Endothelial cell (in vitro differentiated cells): Measurements from ENCODE around the gene CHRM4. TPM values are rescaled to one million over a fixed set of nuclear protein-coding genes. Genes with fewer than 3 reads are reported as not detected.

Source experiments
- DNase-seq: peaks from one replicate; pipeline ENCODE4 v3.0.0; 2021; ENCODE audit warnings: low spot score
- H3K27ac Mint-ChIP-seq: one replicate; pipeline ENCODE4 v1.8.0; 2021; ENCODE audit warnings: mixed read lengths, inconsistent platforms; ENCODE audit not compliant: unreplicated experiment
- H3K27me3 Mint-ChIP-seq: one replicate; pipeline ENCODE4 v1.8.0; 2021; ENCODE audit warnings: mild to moderate bottlenecking, moderate library complexity, mixed read lengths, inconsistent platforms; ENCODE audit not compliant: unreplicated experiment
- H3K36me3 Mint-ChIP-seq: one replicate; pipeline ENCODE4 v1.8.0; 2021; ENCODE audit warnings: mild to moderate bottlenecking, low read depth, mixed read lengths, inconsistent platforms; ENCODE audit not compliant: unreplicated experiment
- H3K4me1 Mint-ChIP-seq: one replicate; pipeline ENCODE4 v1.8.0; 2021; ENCODE audit warnings: mild to moderate bottlenecking, mixed read lengths, inconsistent platforms; ENCODE audit not compliant: unreplicated experiment
- H3K4me3 Mint-ChIP-seq: one replicate; pipeline ENCODE4 v1.8.0; 2021; ENCODE audit warnings: mild to moderate bottlenecking, mixed read lengths, inconsistent platforms; ENCODE audit not compliant: unreplicated experiment
- H3K9me3 Mint-ChIP-seq: one replicate; pipeline ENCODE4 v1.8.0; 2021; ENCODE audit warnings: mixed read lengths, inconsistent platforms; ENCODE audit not compliant: unreplicated experiment
- total RNA-seq: library from RNA; stranded (reverse); fragmentation: NEBNext Ultra II Directional; extraction: Animal tissue kit (Norgen Biotek cat#: 25700); gene quantifications from one replicate; pipeline ENCODE4 v1.2.1, GENCODE V29; 2021; ENCODE audit not compliant: unreplicated experiment
- TF ChIP-seq, protein P1 (sequence below): fragments of 200-600 bp; sonication (generic); IDR thresholded peaks from one replicate; pipeline ENCODE4 v1.5.0; 2021; ENCODE audit warnings: antibody characterized with exemption; ENCODE audit not compliant: unreplicated experiment

CHRM4 gene
- total RNA-seq, 1 donor from 2014 or later, result not detected

GRCh38 chr11:46431211-46431610 lies 39.6 kb upstream of the CHRM4 start:
- TF ChIP-seq, protein P1, sequence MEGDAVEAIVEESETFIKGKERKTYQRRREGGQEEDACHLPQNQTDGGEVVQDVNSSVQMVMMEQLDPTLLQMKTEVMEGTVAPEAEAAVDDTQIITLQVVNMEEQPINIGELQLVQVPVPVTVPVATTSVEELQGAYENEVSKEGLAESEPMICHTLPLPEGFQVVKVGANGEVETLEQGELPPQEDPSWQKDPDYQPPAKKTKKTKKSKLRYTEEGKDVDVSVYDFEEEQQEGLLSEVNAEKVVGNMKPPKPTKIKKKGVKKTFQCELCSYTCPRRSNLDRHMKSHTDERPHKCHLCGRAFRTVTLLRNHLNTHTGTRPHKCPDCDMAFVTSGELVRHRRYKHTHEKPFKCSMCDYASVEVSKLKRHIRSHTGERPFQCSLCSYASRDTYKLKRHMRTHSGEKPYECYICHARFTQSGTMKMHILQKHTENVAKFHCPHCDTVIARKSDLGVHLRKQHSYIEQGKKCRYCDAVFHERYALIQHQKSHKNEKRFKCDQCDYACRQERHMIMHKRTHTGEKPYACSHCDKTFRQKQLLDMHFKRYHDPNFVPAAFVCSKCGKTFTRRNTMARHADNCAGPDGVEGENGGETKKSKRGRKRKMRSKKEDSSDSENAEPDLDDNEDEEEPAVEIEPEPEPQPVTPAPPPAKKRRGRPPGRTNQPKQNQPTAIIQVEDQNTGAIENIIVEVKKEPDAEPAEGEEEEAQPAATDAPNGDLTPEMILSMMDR, result no peak
- no peaks in the 10 kb centered on the region for H3K9me3 Mint-ChIP-seq
- peaks cover 7% of the 10 kb centered on the region for H3K4me1 Mint-ChIP-seq
- H3K4me3 Mint-ChIP-seq, result no peak overlapping the region
- peaks cover 1% of the 10 kb centered on the region for H3K27me3 Mint-ChIP-seq
- H3K27ac Mint-ChIP-seq, result no peak overlapping the region
- no peak for DNase-seq
- peaks cover 26% of the 10 kb centered on the region for H3K36me3 Mint-ChIP-seq

GRCh38 chr11:46429717-46430116 lies 38.1 kb upstream of the CHRM4 start:
- TF ChIP-seq, protein P1, result no peak

GRCh38 chr11:46427364-46427763 lies 35.8 kb upstream of the CHRM4 start:
- DNase-seq, result no peak
- no peaks in the 10 kb centered on the region for H3K4me1 Mint-ChIP-seq
- H3K27me3 Mint-ChIP-seq, result peaks cover 3% of the 10 kb centered on the region
- H3K4me3 Mint-ChIP-seq, result no peak overlapping the region
- TF ChIP-seq, protein P1, result no peak
- no peaks in the 10 kb centered on the region for H3K9me3 Mint-ChIP-seq
- H3K27ac Mint-ChIP-seq, result no peak overlapping the region
- peaks cover 26% of the 10 kb centered on the region for H3K36me3 Mint-ChIP-seq

More at GRCh38 chr11:46429717-46430116, 38.1 kb upstream of the CHRM4 start:
- Mint-ChIP-seq H3K9me3 (no peaks in the 10 kb centered on the region), H3K4me1 (no peaks in the 10 kb centered on the region), H3K36me3 (peaks cover 26% of the 10 kb centered on the region), H3K4me3 (no peak overlapping the region), H3K27ac (no peak overlapping the region), H3K27me3 (peaks cover 3% of the 10 kb centered on the region)
- DNase-seq, result no peak

GRCh38 chr11:46426233-46426991 lies 34.8 kb upstream of the CHRM4 start:
- H3K27me3 Mint-ChIP-seq, result peaks cover 3% of the 10 kb centered on the region
- H3K9me3 Mint-ChIP-seq, result no peaks in the 10 kb centered on the region
- no peaks in the 10 kb centered on the region for H3K4me1 Mint-ChIP-seq
- H3K27ac Mint-ChIP-seq, result no peak overlapping the region
- no peak overlapping the region for H3K4me3 Mint-ChIP-seq
- TF ChIP-seq, protein P1, result no peak
- no peak for DNase-seq
- H3K36me3 Mint-ChIP-seq, result peaks cover 30% of the 10 kb centered on the region

DNA sequence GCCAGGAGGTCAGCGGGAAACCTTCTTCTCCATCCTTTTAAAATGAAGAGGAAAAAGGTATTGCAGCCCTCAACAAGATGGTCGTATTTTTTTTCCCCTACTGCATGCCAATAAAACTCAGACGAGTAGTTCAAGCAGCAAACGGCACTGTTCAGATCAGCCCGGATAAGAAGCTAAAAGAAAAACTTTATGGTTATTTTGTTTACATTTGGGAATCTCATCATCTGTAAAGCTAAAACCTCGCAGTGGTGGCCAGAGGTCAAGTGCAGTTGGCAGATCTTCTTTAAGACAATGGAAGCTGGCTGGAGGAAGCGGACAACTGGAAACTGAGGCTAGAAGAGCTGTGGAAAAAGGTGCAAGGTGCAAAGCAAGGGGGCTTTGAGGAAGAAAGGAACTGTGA lies 31.0 kb upstream of the CHRM4 start:
- TF ChIP-seq, protein P1, result no peak
- Mint-ChIP-seq H3K36me3 (peaks cover 14% of the 10 kb centered on the region), H3K4me1 (peaks cover 8% of the 10 kb centered on the region), H3K27ac (no peak overlapping the region), H3K27me3 (peaks cover 3% of the 10 kb centered on the region), H3K9me3 (no peaks in the 10 kb centered on the region), H3K4me3 (no peak overlapping the region)
- no peak for DNase-seq
